NT2/D1 (cell line): ENCODE measurements around the gene KRT25.

ENCODE experiments used
- SUZ12 ChIP-seq: IDR thresholded peaks from 2 replicates; pipeline ENCODE4 v1.6.1; 2011; ENCODE audit not compliant: insufficient read length, insufficient read depth; ENCODE audit errors: extremely low read depth
- YY1 ChIP-seq: IDR thresholded peaks from 2 replicates; pipeline ENCODE4 v1.6.1; 2011; ENCODE audit not compliant: insufficient read length, insufficient read depth
- ZNF274 ChIP-seq: IDR thresholded peaks from 2 replicates; pipeline ENCODE4 v1.6.1; 2011; ENCODE audit warnings: mild to moderate bottlenecking, low read depth, low read length

- no peak for TF ChIP-seq YY1
- TF ChIP-seq ZNF274, result no peak
- no peak for TF ChIP-seq SUZ12
Measured at GRCh38 chr17:40803617-40804082, 48.5 kb upstream of the KRT25 start.
